ENCODE measurements around the gene EFCAB5.
"Not testable (repeated sequence)": the region's sequence is repeated elsewhere in the genome, so short reads cannot be mapped to it uniquely, and the experiment has no call there.

The EFCAB5 gene

DNA sequence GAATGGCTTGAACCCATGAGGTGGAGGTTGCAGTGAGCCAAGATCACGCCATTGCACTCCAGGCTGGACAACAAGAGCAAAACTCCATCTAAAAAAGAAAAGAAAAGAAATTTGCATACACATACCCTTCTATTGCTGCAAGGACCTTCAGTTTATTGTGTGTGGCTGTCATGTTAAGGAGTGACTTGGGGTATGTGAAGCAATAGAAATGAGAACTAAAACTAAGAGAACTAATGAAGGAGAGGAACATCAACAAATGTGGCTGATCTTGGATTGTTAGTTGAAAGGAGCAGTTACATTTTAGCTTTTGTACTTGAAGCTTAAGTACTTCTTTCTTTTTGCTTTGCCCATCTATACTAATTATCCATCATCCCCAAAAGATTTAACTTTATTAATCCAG is 162.5 kb downstream of the EFCAB5 start:
- no peak for DNase-seq

DNA sequence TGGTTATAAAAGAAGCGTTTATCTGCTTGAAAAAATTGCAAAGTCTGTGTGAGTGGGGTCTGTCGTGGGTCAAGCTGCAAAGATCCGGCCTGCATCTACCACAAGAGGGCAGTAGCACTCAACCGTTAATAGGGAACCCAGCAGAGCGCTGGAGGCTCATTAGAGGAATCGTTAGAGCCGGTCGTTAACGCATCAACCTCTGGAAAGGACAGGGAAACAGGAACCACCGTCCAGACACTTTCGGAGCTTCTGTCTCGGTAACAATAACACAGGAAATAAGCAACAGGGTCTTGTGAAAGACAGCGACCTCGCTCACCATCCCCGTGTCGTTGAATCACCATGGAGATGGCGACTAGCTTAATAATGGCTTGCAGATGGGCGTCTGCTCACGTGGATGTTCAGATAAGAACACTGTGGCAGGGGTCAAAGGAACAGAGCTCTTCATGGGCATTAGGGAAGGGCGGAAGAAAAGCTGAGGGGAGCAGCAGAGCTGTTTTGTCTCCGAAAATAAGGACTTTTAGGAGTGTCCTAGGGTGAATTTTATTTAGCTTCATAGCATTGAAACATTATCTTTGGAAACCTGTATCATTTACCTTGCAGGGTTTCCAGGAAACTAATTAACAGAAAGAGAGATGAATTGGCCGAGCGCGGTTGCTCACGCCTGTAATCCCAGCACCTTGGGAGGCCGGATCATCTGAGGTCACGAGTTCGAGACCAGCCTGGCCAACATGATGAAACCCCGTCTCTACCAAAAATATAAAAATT is 163.3 kb downstream of the EFCAB5 start:
- peak; percentile 87 for DNase-seq

DNA sequence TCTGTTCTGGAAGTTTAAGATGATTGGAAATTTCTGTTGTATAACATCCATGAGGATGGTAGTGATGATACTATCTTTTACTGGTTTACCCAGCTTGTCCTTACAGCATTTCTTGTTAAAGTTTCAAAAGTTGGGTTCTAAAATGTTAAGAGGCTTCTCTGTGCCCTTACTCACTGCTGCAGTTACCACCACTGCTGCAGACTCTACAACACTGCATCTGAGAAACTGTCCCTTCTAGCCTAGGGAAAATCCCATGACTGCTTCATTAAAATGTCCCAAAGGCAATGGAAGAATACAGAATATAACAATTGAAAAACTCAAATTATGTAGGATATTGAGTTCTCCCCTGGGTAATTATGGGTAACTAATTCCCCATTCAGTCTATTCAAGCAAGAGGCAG is 171.4 kb downstream of the EFCAB5 start:
- DNase-seq, result no peak

DNA sequence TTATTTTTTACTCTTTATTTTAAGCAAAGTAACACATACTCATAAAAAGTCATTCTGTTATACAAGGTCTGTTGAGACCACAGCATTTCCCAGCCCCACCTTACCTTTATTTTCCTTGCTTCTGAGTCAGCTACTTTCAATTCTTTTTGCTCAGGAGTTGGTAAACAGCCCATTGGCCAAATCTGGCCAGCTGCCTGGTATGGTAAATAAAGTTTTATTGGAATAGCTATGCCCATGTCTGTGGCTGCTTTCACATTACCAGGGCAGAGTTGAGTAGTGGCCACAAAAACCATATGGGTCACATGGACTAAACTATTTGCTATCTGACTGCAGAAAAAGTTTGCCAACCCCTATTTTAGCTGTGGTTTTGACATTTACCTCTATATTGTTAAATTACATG is 171.8 kb downstream of the EFCAB5 start:
- DNase-seq, result no peak

DNA sequence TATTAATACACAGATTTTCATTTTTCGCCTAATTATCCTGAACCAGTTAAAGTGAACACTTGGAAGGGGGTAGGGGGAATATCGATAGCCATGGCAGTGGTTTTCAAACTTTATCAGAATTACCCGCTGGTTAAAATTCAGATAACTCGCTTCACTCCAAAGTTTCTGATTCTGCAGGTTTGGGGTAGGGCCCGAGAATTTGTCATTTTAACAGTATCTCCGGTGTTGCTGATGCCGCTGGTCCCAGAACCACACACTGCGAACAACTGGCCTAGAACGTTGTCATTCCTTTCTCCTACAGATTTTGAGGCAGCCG is 174.9 kb downstream of the EFCAB5 start:
- no peak for DNase-seq

DNA sequence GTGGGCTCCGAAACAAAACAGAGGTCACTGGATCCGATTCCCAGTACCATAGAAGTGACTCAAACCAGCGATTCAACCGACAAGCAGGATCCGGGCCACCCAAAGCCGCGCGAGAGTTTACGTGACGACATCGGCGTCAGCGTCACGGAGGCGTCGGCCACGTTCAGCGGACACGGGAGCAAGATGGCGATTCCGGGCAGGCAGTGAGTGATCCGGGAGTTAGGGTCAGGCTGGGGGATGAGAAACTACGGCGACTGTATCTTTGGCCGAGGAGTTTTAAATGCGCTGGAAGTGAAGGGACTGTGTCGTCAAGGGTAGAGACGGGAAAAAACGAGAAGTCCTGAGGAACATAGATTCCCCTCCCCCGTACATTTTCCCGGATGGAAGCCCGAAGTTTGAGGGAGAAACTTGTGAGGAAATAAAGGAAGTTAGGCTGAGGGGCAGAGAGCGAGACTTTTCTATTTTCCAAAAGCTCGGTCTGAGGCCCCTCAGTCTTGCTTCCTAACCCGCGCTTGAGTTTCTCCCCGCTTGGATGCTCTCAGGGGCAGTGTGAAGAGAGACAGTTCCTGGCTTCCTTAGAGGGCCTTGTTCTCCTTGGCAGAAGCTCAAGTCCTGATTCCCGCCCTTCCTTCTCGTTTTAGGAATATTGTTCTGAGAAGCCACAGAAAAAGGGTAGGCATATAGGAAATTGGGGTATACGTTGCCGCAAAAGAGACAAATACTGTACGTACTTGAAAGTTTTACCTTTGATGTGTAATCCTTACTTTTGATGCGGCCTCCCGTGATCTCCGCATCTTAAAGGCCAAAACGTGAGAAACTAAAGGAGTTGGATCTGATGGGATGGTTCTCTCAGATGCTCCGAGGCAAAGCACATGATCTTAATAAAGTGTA is 175.5 kb downstream of the EFCAB5 start, which contains the start of gene NSRP1:
Gene NSRP1 (plus strand): TSS at position 156 of the 891 bp plus-strand sequence. CDS start 28 bp downstream, at position 184.
- peak; percentile 83 for DNase-seq

DNA sequence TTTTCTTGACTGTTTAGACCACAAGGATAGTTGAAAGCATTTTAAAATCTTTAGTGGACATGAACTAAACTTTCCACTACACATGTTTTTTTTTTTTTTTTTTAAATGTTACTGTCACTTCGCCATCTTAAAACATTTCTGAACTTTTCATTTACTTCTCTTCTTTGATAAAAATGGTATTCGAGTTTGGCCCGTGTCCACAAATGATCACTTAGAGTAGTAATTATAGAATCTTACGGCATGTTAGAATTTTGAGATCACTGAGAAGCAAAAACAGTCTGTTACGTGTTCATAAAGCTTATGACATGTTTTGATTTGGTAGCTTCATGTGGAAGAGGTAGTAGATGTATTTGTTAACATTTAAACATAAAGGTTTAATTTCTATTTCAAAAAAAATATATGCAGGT is 176.2 kb downstream of the EFCAB5 start:
- DNase-seq, result no peak

DNA sequence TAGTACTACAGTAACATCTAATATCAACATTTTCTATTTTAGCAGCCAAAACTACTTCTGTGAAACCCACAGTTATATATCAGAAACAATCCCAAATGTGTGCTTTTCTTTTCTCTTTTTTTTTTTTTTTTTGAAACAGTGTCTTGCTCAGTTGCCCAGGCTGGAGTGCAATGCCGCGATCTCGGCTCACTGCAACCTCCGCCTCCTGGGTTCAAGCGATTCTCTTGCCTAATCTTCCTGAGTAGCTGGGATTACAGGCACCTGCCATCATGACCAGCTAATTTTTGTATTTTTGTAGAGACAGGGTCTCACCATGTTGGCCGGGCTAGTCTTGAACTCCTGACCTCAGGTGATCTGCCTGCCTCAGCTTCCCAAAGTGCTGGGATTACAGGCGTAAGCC is 177.2 kb downstream of the EFCAB5 start:
- not testable (repeated sequence) for DNase-seq

DNA sequence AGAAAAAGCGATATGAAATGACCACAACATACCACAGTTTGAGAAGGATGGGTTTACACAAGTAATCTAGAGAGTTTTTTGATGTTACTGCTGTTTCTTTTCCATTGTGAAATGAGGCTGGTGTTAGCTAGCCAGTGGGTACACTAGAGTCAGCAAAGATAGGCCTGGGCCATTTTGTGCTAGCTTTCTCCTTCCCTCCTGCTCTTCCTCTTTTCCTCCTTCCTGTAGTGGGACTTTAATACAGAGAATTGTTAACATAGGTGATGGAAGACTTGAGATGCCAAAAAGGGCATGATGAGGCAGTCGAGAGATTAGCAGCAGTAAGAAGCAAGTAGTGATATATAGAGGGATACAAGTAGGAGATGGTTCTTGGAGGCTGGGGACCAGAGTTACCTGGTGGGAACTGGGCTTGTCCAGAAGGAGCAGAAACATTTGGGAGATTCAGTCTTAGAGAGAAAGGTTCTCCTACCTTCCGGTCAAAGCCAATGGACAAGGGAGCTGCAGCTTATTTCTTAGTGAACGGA is 182.9 kb downstream of the EFCAB5 start:
- DNase-seq, result no peak

DNA sequence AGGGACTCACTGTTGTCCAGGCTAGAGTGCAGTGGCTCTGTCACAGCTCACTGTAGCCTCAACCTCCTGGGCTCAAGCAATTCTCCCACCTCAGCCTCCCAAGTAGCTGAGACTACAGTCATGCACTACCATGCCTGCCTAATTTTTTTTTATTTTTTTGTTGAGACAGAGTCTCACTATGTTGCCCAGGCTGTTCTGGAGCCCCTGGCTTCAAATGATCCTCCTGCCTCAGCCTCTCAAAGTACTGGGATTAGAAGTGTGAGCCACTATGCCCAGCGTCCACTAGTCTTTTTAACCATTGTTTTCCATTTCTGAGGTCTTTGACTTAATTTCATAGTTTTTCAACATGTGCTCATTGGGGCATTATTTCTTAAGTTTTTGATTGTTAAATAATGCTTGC is 188.7 kb downstream of the EFCAB5 start:
- no peak for DNase-seq

DNA sequence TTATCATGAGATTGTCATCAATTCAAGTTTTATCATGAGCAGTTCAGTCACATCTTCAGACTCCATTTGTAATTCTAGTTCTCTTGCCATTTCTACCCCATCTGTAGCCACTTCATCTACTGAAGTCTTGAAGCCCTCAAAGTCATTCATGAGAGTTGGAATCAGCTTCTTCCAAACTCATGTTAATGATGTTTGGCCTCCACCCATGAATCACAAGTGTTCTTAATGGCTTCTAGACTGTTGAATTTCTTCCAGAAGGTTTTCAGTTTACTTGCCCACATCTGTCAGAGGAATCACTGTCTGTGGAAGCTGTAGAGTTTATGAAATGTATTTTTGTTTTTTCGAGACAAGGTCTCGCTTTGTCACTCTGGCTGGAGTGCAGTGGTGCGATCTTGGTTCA is 191.2 kb downstream of the EFCAB5 start:
- no peak for DNase-seq

DNA sequence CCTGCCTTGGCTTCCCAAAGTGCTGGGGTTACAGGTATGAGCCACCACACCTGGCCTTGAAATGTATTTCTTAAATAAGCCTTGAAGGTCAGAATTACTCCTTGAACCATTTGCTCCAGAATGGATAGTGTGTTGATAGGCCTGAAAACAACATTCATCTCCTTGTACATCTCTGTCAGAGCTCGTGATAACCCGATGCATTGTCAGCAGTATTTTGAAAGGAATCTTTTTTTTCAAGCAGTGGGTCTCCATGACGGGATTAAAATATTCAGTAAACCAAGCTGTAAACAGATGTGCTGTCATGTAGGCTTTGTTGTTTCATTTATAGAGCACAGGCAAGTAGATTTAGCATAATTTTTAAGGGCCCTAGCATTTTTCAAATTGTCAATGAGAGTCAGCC is 191.8 kb downstream of the EFCAB5 start:
- no peak for DNase-seq

DNA sequence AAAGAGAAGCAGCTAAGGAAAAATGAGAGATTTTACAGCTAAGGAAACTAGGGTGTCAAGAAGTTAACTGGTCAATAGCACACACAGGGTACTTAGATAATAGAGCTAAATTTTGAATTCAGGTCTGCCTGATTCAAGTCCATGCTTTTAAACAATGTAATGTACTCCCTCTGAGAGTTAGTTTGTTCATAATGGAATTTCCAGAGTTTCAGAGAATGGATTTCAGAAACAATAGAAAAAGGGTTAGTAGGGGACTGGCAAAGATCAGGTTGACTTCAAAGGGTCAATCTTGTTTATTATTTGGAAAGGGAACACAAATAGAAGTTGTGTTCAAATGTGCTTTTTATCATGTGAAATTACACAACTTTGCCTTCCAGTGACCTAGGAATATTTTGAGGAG is 193.1 kb downstream of the EFCAB5 start:
- DNase-seq, result no peak

DNA sequence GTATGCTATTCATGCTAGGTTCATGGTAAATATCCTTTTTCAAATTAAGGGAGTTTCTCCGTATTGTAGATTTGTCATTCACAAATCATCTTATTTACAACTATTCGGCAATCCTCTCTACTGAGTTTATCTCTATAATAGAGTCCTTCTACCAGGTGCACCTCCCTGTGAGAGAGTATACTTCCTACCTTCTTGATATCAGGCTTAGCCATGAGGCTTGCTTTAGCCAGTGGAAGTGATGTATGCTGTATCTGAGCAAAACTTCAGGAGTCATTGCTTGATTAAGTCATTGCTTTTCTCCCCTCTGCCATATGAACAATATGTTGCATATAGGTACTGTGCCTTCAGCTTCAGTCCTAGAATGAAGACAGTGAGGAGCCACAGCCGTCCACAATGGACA is 195.7 kb downstream of the EFCAB5 start:
- no peak for DNase-seq

DNA sequence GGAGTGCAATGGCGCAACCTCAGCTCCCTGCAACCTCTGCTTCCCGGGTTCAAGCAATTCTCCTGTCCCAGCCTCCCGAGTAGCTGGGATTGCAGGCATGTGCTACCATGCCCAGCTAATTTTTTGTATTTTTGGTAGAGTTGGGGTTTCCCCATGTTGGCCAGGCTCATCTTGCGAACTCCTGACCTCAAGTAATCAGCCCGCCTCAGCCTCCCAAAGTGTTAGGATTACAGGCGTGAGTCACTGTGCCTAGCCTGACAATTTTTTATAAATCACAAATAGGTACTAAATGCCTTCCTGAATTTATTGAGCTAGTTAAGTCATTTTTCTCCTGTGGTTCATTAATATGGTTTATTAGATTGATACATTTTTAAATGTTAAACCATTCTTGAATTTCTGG is 206.4 kb downstream of the EFCAB5 start:
- DNase-seq, result not testable (repeated sequence)

DNA sequence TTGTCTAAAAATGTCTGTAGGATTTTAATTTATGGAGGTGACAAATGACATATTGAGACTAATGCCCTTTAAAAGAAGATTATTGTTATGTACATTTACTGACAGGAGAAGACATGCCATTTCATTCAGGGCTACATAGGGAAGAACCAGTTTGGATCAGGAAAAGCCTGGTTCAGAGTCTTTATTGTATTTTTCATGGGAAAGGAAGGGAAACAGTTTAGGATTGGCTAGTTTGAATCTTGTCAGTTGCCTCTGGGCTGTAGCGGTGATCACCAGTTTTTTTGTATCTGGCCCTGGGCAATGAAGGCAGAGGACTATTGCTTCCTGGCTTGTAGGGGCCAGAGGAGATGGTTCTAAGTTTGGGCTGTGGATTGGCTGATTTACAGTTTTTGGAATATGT is 206.9 kb downstream of the EFCAB5 start:
- DNase-seq, result no peak

DNA sequence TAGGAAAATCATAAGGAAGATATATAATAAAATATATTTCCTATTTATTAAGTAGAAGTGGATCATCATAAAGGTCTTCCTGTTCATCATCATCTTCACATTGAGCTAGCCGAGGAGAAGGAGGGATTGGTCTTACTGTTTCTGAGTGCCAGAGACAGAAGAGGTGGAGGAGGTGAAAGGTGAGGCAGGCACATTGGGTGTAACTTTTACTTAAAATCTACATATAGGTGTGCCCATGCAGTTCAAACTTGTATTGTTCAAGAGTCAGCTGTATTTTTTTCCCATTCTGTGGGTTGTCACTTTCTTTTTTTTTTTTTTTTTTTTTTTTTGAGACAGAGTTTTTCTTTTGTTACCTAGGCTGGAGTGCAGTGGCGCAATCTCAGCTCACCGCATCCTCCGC is 210.0 kb downstream of the EFCAB5 start:
- no peak for DNase-seq

DNA sequence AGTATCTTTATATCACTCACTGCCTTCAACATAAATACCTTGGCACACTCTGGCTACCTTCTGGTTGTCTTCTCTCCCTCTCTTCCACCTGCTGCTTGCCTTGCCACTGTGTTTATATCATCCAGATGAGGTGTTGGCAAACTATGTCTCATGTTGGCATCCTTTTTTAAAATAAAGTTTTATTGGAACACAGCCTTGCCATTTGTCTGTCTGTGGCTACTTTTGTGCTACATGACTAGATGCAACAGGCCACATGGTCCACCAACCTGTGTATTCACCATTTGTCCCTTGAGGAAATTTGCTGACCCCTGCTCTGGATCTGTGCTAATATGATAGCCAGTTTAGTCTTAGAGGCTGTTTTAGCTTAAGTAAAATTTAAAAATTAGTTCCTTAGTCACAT is 212.0 kb downstream of the EFCAB5 start:
- DNase-seq, result no peak

DNA sequence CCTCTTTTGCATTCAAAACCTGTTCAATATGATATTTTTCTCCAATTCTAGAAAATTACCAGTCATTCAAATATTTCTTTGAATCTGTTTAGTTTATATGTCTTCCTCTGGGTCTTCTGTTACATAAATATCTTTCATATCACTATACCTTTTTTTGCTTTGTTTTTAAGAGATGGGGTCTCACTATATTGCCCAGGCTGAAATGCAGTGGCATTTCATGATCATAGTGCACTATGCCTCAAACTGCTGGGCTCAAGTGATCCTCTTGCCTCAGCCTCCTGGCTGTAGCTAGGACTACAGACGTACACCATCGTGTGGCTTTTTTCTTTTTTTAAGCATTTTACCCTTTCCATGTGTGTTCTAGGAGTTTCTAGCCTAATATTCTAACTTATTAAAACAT is 214.0 kb downstream of the EFCAB5 start:
- no peak for DNase-seq

All from KG1 (cell line).